Tibial artery (tissue), 4 donors: ENCODE results near the gene CTNNB1.

ENCODE experiments used
- DNase-seq, 2 donors: peaks; one replicate each; pipeline ENCODE4 v3.0.0-alpha.2; 2019
- H3K27ac ChIP-seq, 2 donors: fragments of 200-600 bp; sonication (generic) in 1 of 2; 1 replicate in 1 of 2; 2 replicates in 1 of 2; pipeline ENCODE4 v1.5.1; 2018 to 2019; ENCODE audit warnings: mild to moderate bottlenecking in 1 of 2
- H3K27me3 ChIP-seq, 2 donors: fragments of 200-600 bp; sonication (generic) in 1 of 2; one replicate each; pipeline versions ENCODE4 v1.5.1 to v1.6.0; 2016 to 2019
- H3K36me3 ChIP-seq, 3 donors: fragments of 200-600 bp; sonication (generic) in 2 of 3; one replicate each; pipeline ENCODE4 v1.5.1; 2016 to 2019; ENCODE audit warnings: mild to moderate bottlenecking in 2 of 3
- H3K4me1 ChIP-seq, 4 donors: fragments of 200-600 bp; sonication (generic) in 2 of 4; 1 replicate in 3 of 4; 2 replicates in 1 of 4; pipeline ENCODE4 v1.5.1; 2016 to 2019
- H3K4me3 ChIP-seq, 2 donors: fragments of 200-600 bp; sonication (generic) in 1 of 2; 1 replicate in 1 of 2; 2 replicates in 1 of 2; pipeline ENCODE4 v1.5.1; 2018 to 2019; ENCODE audit warnings: mild to moderate bottlenecking in 2 of 2
- H3K9me3 ChIP-seq, 3 donors: fragments of 200-600 bp; sonication (generic) in 1 of 3; one replicate each; pipeline ENCODE4 v1.5.1; 2016 to 2019
- intact Hi-C: fragments of 100-400 bp; cut with DNase I; formaldehyde crosslinking; loops from one replicate; pipeline ENCODE4 v1.15.0; 2023; ENCODE audit warnings: low total_unique reads
- TF ChIP-seq, protein P1 (sequence below), 2 experiments: fragments of 200-600 bp in 1 of 2; fragments of 450-650 bp in 1 of 2; IDR thresholded peaks; one replicate each; pipeline ENCODE4 v1.5.1; 2017 to 2019; ENCODE audit warnings: antibody characterized with exemption in 2 of 2, mild to moderate bottlenecking in 1 of 2, moderate library complexity in 1 of 2

CTNNB1 gene

DNA sequence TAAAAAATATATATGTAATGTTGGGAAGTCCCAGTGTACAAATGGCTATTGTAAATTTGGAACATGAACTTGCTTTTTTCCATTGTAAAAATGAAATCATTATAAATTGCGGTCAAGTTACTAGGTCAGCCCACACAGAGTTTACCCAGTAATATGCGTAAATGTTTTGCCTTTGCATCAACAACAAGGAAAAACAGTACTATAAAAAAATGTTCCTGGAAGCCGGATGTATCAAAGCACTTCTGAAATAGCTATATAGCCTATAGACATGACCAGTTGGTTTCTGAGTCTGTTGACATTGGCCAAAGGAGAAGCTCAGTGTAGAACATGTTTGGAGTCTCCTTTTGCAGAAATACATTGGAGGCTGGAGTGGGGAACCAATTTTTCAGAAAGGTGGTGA, 23.2 kb downstream of the CTNNB1 start:
- no peak for DNase-seq
- no peak overlapping the region for H3K4me3 ChIP-seq
- intact Hi-C loops, result loop anchor here (10.0 kb wide), 2 partner anchors 218 to 348 kb away; no protein-coding TSS in a partner anchor
- TF ChIP-seq, protein P1, sequence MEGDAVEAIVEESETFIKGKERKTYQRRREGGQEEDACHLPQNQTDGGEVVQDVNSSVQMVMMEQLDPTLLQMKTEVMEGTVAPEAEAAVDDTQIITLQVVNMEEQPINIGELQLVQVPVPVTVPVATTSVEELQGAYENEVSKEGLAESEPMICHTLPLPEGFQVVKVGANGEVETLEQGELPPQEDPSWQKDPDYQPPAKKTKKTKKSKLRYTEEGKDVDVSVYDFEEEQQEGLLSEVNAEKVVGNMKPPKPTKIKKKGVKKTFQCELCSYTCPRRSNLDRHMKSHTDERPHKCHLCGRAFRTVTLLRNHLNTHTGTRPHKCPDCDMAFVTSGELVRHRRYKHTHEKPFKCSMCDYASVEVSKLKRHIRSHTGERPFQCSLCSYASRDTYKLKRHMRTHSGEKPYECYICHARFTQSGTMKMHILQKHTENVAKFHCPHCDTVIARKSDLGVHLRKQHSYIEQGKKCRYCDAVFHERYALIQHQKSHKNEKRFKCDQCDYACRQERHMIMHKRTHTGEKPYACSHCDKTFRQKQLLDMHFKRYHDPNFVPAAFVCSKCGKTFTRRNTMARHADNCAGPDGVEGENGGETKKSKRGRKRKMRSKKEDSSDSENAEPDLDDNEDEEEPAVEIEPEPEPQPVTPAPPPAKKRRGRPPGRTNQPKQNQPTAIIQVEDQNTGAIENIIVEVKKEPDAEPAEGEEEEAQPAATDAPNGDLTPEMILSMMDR (IDR thresholded peaks at IDR 0.05), result no peak
- no peak overlapping the region for H3K27ac ChIP-seq
- H3K36me3 ChIP-seq, result peaks cover 25 to 32% (median 31%) of the 10 kb centered on the region in 3 donors
- peaks cover 0 to 74% (median 46%) of the 10 kb centered on the region in 4 donors for H3K4me1 ChIP-seq
- H3K27me3 ChIP-seq, result no peaks in the 10 kb centered on the region
- H3K9me3 ChIP-seq, result no peaks in the 10 kb centered on the region

DNA sequence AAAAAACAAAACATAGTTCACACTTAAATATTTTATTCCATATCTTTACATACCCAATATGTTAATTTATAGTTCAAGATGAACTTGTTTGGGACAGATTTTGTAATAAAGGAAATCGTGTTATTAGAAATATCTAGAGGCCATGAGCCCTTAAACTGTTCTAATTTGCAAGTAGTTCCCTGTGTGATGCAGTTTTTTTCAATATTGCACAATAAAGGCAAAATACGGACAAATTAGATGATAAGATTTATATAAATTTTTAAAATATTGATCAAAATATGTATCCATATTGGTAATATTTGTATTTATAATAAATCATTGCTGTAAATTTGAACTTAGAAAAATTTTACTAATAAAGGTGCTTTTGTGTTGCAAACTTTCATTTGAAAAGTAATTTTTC, 23.8 kb downstream of the CTNNB1 start:
- TF ChIP-seq, protein P1 (IDR thresholded peaks at IDR 0.05), result no peak
- Histone ChIP-seq H3K27me3 (no peaks in the 10 kb centered on the region), H3K4me3 (no peak overlapping the region), H3K27ac (no peak overlapping the region), H3K9me3 (no peaks in the 10 kb centered on the region), H3K4me1 (peaks cover 0 to 69% (median 46%) of the 10 kb centered on the region in 4 donors), H3K36me3 (peaks cover 31 to 38% (median 37%) of the 10 kb centered on the region in 3 donors)
- DNase-seq, result no peak
- intact Hi-C loops, result loop anchor here (10.0 kb wide), 2 partner anchors 218 to 348 kb away; no protein-coding TSS in a partner anchor

DNA sequence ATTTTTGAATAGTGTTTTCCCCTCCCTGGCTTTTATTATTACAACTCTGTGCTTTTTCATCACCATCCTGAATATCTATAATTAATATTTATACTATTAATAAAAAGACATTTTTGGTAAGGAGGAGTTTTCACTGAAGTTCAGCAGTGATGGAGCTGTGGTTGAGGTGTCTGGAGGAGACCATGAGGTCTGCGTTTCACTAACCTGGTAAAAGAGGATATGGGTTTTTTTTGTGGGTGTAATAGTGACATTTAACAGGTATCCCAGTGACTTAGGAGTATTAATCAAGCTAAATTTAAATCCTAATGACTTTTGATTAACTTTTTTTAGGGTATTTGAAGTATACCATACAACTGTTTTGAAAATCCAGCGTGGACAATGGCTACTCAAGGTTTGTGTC, 24.4 kb downstream of the CTNNB1 start:
- Histone ChIP-seq H3K4me1 (peaks cover 0 to 69% (median 46%) of the 10 kb centered on the region in 4 donors), H3K9me3 (no peaks in the 10 kb centered on the region), H3K36me3 (peaks cover 33 to 44% (median 43%) of the 10 kb centered on the region in 3 donors), H3K27ac (peak overlapping the region; percentile 49 to 58), H3K4me3 (no peak overlapping the region), H3K27me3 (no peaks in the 10 kb centered on the region)
- intact Hi-C loops, result loop anchor here (10.0 kb wide), 2 partner anchors 219 to 349 kb away; no protein-coding TSS in a partner anchor
- DNase-seq, result no peak
- TF ChIP-seq, protein P1 (IDR thresholded peaks at IDR 0.05), result no peak

DNA sequence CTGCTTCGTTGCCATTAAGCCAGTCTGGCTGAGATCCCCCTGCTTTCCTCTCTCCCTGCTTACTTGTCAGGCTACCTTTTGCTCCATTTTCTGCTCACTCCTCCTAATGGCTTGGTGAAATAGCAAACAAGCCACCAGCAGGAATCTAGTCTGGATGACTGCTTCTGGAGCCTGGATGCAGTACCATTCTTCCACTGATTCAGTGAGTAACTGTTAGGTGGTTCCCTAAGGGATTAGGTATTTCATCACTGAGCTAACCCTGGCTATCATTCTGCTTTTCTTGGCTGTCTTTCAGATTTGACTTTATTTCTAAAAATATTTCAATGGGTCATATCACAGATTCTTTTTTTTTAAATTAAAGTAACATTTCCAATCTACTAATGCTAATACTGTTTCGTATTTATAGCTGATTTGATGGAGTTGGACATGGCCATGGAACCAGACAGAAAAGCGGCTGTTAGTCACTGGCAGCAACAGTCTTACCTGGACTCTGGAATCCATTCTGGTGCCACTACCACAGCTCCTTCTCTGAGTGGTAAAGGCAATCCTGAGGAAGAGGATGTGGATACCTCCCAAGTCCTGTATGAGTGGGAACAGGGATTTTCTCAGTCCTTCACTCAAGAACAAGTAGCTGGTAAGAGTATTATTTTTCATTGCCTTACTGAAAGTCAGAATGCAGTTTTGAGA, 25.0 kb downstream of the CTNNB1 start:
- no peaks in the 10 kb centered on the region for H3K27me3 ChIP-seq
- H3K4me1 ChIP-seq, result peaks cover 0 to 69% (median 44%) of the 10 kb centered on the region in 4 donors
- peaks cover 33 to 49% (median 45%) of the 10 kb centered on the region in 3 donors for H3K36me3 ChIP-seq
- TF ChIP-seq, protein P1 (IDR thresholded peaks at IDR 0.05), result peak; percentile 32 to 53
- H3K9me3 ChIP-seq, result no peaks in the 10 kb centered on the region
- peak overlapping the region; percentile 49 to 58 for H3K27ac ChIP-seq
- DNase-seq, result peak in 1 of 2 donors; percentile 68
- H3K4me3 ChIP-seq, result no peak overlapping the region
- intact Hi-C loops, result loop anchor here (10.0 kb wide), 2 partner anchors 219 to 349 kb away; no protein-coding TSS in a partner anchor

DNA sequence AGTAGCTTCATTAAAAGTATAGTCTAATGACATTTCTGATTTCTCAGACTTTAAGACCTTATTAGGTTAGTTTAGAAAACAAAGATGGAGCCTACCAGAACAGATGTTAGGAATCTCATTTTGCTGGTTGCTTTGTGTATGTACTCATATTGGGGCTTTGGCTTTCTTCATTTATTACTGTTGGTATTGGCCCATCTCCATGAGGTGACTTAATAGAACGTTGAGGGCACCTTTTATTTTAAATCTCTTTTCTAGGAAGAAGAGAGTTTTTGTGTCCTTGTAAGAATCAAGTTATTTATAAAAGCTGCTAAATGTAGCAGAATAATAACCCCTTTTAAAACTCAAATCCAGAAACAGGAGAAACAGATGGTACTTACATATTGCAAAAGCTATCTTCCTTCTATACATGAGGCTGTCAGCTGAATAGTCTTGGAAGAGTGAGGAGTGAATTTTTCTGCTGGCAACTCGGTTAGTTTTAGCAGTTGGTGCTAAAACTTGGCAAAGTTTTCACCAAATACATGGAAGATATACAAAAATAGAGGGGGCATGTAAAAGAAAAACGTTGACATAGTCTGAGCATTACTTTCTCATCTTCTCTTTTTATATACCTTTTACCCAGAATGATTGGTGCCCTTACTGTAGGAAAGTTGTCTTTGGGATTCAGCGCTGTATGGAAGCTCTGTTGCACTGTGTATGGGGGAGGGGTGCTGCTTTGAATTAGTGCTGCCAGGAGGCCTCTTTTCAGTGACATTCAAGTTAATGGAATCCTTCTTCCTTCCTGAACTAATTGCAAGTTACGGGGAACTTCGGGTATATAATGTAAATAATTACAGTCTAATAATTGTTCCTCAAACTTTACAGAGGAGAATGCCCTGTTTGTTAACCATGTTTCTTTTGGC, 35.8 kb downstream of the CTNNB1 start:
- Histone ChIP-seq H3K9me3 (no peaks in the 10 kb centered on the region), H3K4me3 (no peak overlapping the region), H3K27ac (peak overlapping the region in 1 of 2 donors; percentile 13), H3K36me3 (peaks cover 67 to 91% (median 81%) of the 10 kb centered on the region in 3 donors), H3K4me1 (peaks cover 0 to 27% (median 10%) of the 10 kb centered on the region in 4 donors), H3K27me3 (no peaks in the 10 kb centered on the region)
- DNase-seq, result no peak
- TF ChIP-seq, protein P1 (IDR thresholded peaks at IDR 0.05), result no peak
- intact Hi-C loops, result no loop called here
